Measurements from ENCODE around the gene DDX20. TPM values are rescaled to one million over a fixed set of nuclear protein-coding genes. Genes with fewer than 3 reads are reported as not detected.

DDX20 gene
- total and polyA plus RNA-seq, 2 of the 8 experiments (the other 6 are each of a cell fraction or from before 2014, with no cell fraction given) = 7.5 to 24.7 TPM

- no peak overlapping the region for H2BK120ac ChIP-seq (replicated peaks; ENCODE audit: low read depth, low read length)
- H3K36me3 ChIP-seq (ENCODE audit: control insufficient read depth in 2 of 4, insufficient read depth in 4 of 4, low read length in 3 of 4) = no peaks in the 10 kb centered on the region
- peak overlapping the region; percentile 78; the same call in 1 of the 2 replicates for H2BK12ac ChIP-seq (ENCODE audit: low read depth, low read length)
- H2BK15ac ChIP-seq (ENCODE audit: low read length) = no peak overlapping the region
- H3K18ac ChIP-seq (ENCODE audit: extremely low read depth, low read length) = peak overlapping the region; percentile 25; the same call in 1 of the 2 replicates
- H3K23me2 ChIP-seq (ENCODE audit: low read depth, low read length) = no peaks in the 10 kb centered on the region; the same call in none of the 2 replicates
- H3K4me1 ChIP-seq (replicated peaks in 1 of 4; ENCODE audit: control insufficient read depth in 3 of 4, insufficient read depth in 4 of 4, low read length in 3 of 4) = peaks cover 2 to 19% (median 13%) of the 10 kb centered on the region in 4 experiments
- no peaks in the 10 kb centered on the region for H3K79me2 ChIP-seq (ENCODE audit: control insufficient read depth in 1 of 2, insufficient read depth in 2 of 2, low read length in 2 of 2)
- peak overlapping the region; percentile 22 to 29; a peak in 2 of 4 replicates for H3K4me2 ChIP-seq (ENCODE audit: insufficient read depth in 1 of 2, low read depth in 2 of 2, low read length in 2 of 2)
- POLR2A ChIA-PET (ENCODE audit: partially characterized antibody) = interaction anchor here (1.0 to 18.0 kb wide), 5 partner anchors 17 to 593 kb away, joined by 3 to 343 read pairs (median 3); partner anchors contain the start of gene INKA2
- H3K9ac ChIP-seq (replicated peaks in 1 of 4; ENCODE audit: extremely low read depth in 1 of 4, low read depth in 3 of 4, low read length in 3 of 4) = no peak overlapping the region
- H3K56ac ChIP-seq (replicated peaks; ENCODE audit: insufficient read length, low read depth, low read length) = no peak overlapping the region
- H4K5ac ChIP-seq (ENCODE audit: insufficient read length, low read depth, low read length) = no peak overlapping the region
- H2BK5ac ChIP-seq (ENCODE audit: low read depth, low read length) = peak overlapping the region; percentile 49; the same call in 1 of the 2 replicates
- FAIRE-seq (no peak), DNase-seq (ENCODE audit: low read depth in 1 of 2, low spot score in 2 of 2) (no peak)
- H4K8ac ChIP-seq (ENCODE audit: extremely low read depth, insufficient read depth, low read length) = no peak overlapping the region
- H4K91ac ChIP-seq (replicated peaks; ENCODE audit: insufficient read length, low read length) = no peak overlapping the region
- peak overlapping the region; percentile 68 for H2BK20ac ChIP-seq (ENCODE audit: low read length)
- no peaks in the 10 kb centered on the region for H3K9me3 ChIP-seq (ENCODE audit: insufficient read depth in 2 of 2, low read depth in 1 of 2, low read length in 1 of 2)
- no peak overlapping the region for H3K4ac ChIP-seq (replicated peaks; ENCODE audit: insufficient read length, low read depth, low read length)
- WGBS, 2 experiments (ENCODE audit: extremely low coverage in 1 of 2, insufficient coverage in 1 of 2, insufficient read length in 1 of 2, insufficient replicate concordance in 2 of 2, low coverage in 1 of 2, low lambda C conversion rate in 2 of 2, missing lambda C conversion rate in 1 of 2) = 74% methylated on average over 7 of the region's 7 CpGs; no CpG with 5 or more reads in 1 of the 2 experiments
- H3K79me1 ChIP-seq (ENCODE audit: low read depth, low read length) = no peaks in the 10 kb centered on the region
- no peaks in the 10 kb centered on the region; a peak in 1 of 7 replicates for H3K27me3 ChIP-seq (replicated peaks in 1 of 4; ENCODE audit: control insufficient read depth in 3 of 4, extremely low read depth in 1 of 4, insufficient read depth in 3 of 4, low read length in 3 of 4)
- CTCF ChIA-PET (ENCODE audit: partially characterized antibody) = interaction anchor here (0.7 to 42.0 kb wide), 3 partner anchors 24 to 144 kb away, joined by 3 to 1070 read pairs (median 3); partner anchors contain the start of genes DDX20 and INKA2
- H3K23ac ChIP-seq (ENCODE audit: insufficient read length) = no peak overlapping the region
- no peak overlapping the region for H3K4me3 ChIP-seq (ENCODE audit: extremely low read depth in 1 of 4, insufficient read depth in 2 of 4, low read depth in 3 of 4, low read length in 4 of 4)
- no peak overlapping the region; the same call in 1 of the 2 replicates for H3K27ac ChIP-seq (ENCODE audit: low read depth, low read length)
- peak overlapping the region; percentile 43; the same call in 1 of the 2 replicates for H2AK5ac ChIP-seq (ENCODE audit: low read depth, low read length)
- peaks cover 0 to 1% of the 10 kb centered on the region in 2 experiments for H4K20me1 ChIP-seq (replicated peaks in 1 of 2; ENCODE audit: control insufficient read depth in 1 of 2, insufficient read depth in 2 of 2, low read length in 2 of 2)
- TF ChIP-seq TAF7 (optimal IDR thresholded peaks at IDR 0.05; ENCODE audit: borderline replicate concordance, low read depth, low read length) (peak; percentile 11), CBX8 (IDR thresholded peaks at IDR 0.05; ENCODE audit: borderline replicate concordance, low read depth, low read length) (no peak)
- H3K14ac ChIP-seq (ENCODE audit: insufficient read length) = no peak overlapping the region
- H2AFZ ChIP-seq (ENCODE audit: low read length) = no peak overlapping the region
Measured at GRCh38 chr1:111720274-111720976, 35.3 kb upstream of the DDX20 start.
